A549 (cell line): ENCODE results near the gene DPP10. TPM values are rescaled to one million over a fixed set of nuclear protein-coding genes. Genes with fewer than 3 reads are reported as not detected.

ENCODE experiments used
- ATAC-seq, 2 experiments: fragments of 200-7000 bp in 1 of 2; fragments of >200 bp in 1 of 2; cut with Nextera tagmentation in 1 of 2; cut with Tn5 transposase in 1 of 2; 3 replicates each; pipeline versions ENCODE4 v1.8.0 to v1.9.1; 2018 to 2020; ENCODE audit warnings: mild to moderate bottlenecking in 1 of 2, moderate library complexity in 1 of 2
- CTCF ChIA-PET: fragments of 300-600 bp; sonication (Branson Sonifier 250); formaldehyde crosslinking; extraction: SDS; loops from one replicate; lab custom pipeline; 2021; ENCODE audit warnings: antibody characterized with exemption, inconsistent platforms; lab: Yijun Ruan, JAX
- POLR2A ChIA-PET: fragments of 350-600 bp; formaldehyde crosslinking; extraction: SDS; loops from one replicate; lab custom pipeline; 2021; ENCODE audit warnings: antibody characterized with exemption, inconsistent platforms; lab: Yijun Ruan, JAX
- DNase-seq, 2 experiments: peaks; one replicate each; pipeline versions ENCODE4 v3.0.0 to v3.0.0-alpha.2; 2011 to 2016; ENCODE audit warnings: low read depth in 1 of 2, low spot score in 1 of 2
- FAIRE-seq: peaks from 2 replicates; lab custom pipeline; 2011; peaks lifted over from hg19 to GRCh38; lab: Jason Lieb, UNC
- H3K27ac ChIP-seq, 2 experiments: fragments of >200 bp; sonication (Bioruptor Twin); formaldehyde crosslinking; 3 replicates each; pipeline ENCODE4 v1.5.1; 2016 to 2017
- H3K4me1 ChIP-seq: fragments of >200 bp; sonication (Bioruptor Twin); formaldehyde crosslinking; 3 replicates; pipeline ENCODE4 v1.6.1; 2016
- H3K4me2 ChIP-seq: fragments of >200 bp; sonication (Bioruptor Twin); formaldehyde crosslinking; 3 replicates; pipeline ENCODE4 v1.6.1; 2016
- H3K4me3 ChIP-seq: fragments of >200 bp; sonication (Bioruptor Twin); formaldehyde crosslinking; 3 replicates; pipeline ENCODE4 v1.5.1; 2016
- H3K9me3 ChIP-seq: fragments of >200 bp; sonication (Bioruptor Twin); formaldehyde crosslinking; 3 replicates; pipeline ENCODE4 v1.6.1; 2016
- CBX2 ChIP-seq: fragments of 200-600 bp; sonication (generic); IDR thresholded peaks from 2 replicates; pipeline ENCODE4 v1.6.1; 2016; ENCODE audit warnings: low read depth, mild to moderate bottlenecking, borderline replicate concordance
- CEBPB ChIP-seq, 2 experiments: fragments of >200 bp in 1 of 2; sonication (Bioruptor Twin) in 1 of 2; formaldehyde crosslinking in 1 of 2; IDR thresholded peaks; 2 replicates each; pipeline ENCODE4 v1.6.1; 2012 to 2016
- CHD4 ChIP-seq: fragments of 200-600 bp; sonication (generic); IDR thresholded peaks from 2 replicates; pipeline ENCODE4 v1.6.1; 2016; ENCODE audit warnings: antibody characterized with exemption, mild to moderate bottlenecking, borderline replicate concordance
- FOSB ChIP-seq: fragments of 250-450 bp; sonication (Bioruptor Pico); IDR thresholded peaks from 2 replicates; pipeline ENCODE4 v1.5.0; 2020; ENCODE audit warnings: mild to moderate bottlenecking, moderate library complexity
- FOXS1 ChIP-seq: fragments of 250-450 bp; sonication (Bioruptor Pico); IDR thresholded peaks from 2 replicates; pipeline ENCODE4 v1.5.0; 2020; ENCODE audit warnings: mild to moderate bottlenecking, moderate library complexity
- HEYL ChIP-seq: fragments of 250-450 bp; sonication (Bioruptor Pico); IDR thresholded peaks from 2 replicates; pipeline ENCODE4 v1.8.0; 2021; ENCODE audit warnings: mild to moderate bottlenecking, moderate library complexity
- HOXB5 ChIP-seq: fragments of 250-450 bp; sonication (Bioruptor Pico); IDR thresholded peaks from 2 replicates; pipeline ENCODE4 v1.5.0; 2020; ENCODE audit warnings: mild to moderate bottlenecking, moderate library complexity
- JUN ChIP-seq, 2 experiments: fragments of >200 bp; sonication (Bioruptor Twin); formaldehyde crosslinking; IDR thresholded peaks; 2 replicates in 1 of 2; 3 replicates in 1 of 2; pipeline ENCODE4 v1.6.1; 2016 to 2017
- JUNB ChIP-seq: fragments of >200 bp; sonication (Bioruptor Twin); formaldehyde crosslinking; IDR thresholded peaks from 2 replicates; pipeline ENCODE4 v1.6.1; 2016
- KDM1A ChIP-seq: fragments of 200-600 bp; sonication (generic); IDR thresholded peaks from 2 replicates; pipeline ENCODE4 v1.6.1; 2016; ENCODE audit warnings: low read depth, mild to moderate bottlenecking
- NFE2L2 ChIP-seq: fragments of 150-350 bp; conservative IDR thresholded peaks from 2 replicates; pipeline ENCODE4 v1.6.1; 2014; ENCODE audit warnings: low read length
- RAD21 ChIP-seq, 2 experiments: fragments of >200 bp in 1 of 2; sonication (Bioruptor Twin) in 1 of 2; formaldehyde crosslinking in 1 of 2; IDR thresholded peaks in 1 of 2; conservative IDR thresholded peaks in 1 of 2; 2 replicates in 1 of 2; 3 replicates in 1 of 2; pipeline ENCODE4 v1.6.1; 2012 to 2018; ENCODE audit warnings: inconsistent platforms in 1 of 2
- RNF2 ChIP-seq: fragments of 200-600 bp; sonication (generic); IDR thresholded peaks from 2 replicates; pipeline ENCODE4 v1.6.1; 2016; ENCODE audit warnings: low read depth, mild to moderate bottlenecking, antibody characterized with exemption, moderate library complexity, borderline replicate concordance
- SMC3 ChIP-seq: fragments of >200 bp; sonication (Bioruptor Twin); formaldehyde crosslinking; IDR thresholded peaks from 3 replicates; pipeline ENCODE4 v1.6.1; 2018; ENCODE audit warnings: inconsistent platforms
- ZFP36 ChIP-seq: fragments of 450-650 bp; IDR thresholded peaks from 2 replicates; pipeline ENCODE4 v1.6.1; 2014; ENCODE audit warnings: borderline replicate concordance; ENCODE audit not compliant: partially characterized antibody
- WGBS: methylation state at CpG from one replicate; pipeline ENCODE4 v1.1.6; 2017; ENCODE audit errors: missing lambda C conversion rate; 5-methylcytosine and 5-hydroxymethylcytosine counted together
- polyA plus RNA-seq, 4 experiments: library from polyadenylated mRNA; depleted of rRNA in 3 of 4; stranded (reverse); fragments of >200 nt; fragmentation: RNase III in 1 of 4; extraction: RNeasy Plus Mini Kit Qiagen cat#74134 plus additional on column Dnase treatment in 1 of 4; gene quantifications; 2 replicates in 3 of 4; 3 replicates in 1 of 4; pipeline ENCODE4 v1.2.3, GENCODE V29; 2011 to 2017
- TF ChIP-seq, protein P1 (sequence below): fragments of 450-650 bp; IDR thresholded peaks from 2 replicates; pipeline ENCODE4 v1.6.1; 2014; ENCODE audit warnings: antibody characterized with exemption
- TF ChIP-seq, protein P2 (sequence below): fragments of 250-450 bp; sonication (Bioruptor Pico); IDR thresholded peaks from 2 replicates; pipeline ENCODE4 v1.5.0; 2020; ENCODE audit warnings: low read depth, mild to moderate bottlenecking, moderate library complexity
- TF ChIP-seq, protein P3 (sequence below): IDR thresholded peaks from 2 replicates; pipeline ENCODE4 v1.6.1; 2012
- TF ChIP-seq, protein P4 (sequence below): IDR thresholded peaks from 2 replicates; pipeline ENCODE4 v1.6.1; 2012

DPP10 gene
- polyA plus RNA-seq, 2 of the 4 experiments (the other 2 are of a cell fraction) = not detected

DNA sequence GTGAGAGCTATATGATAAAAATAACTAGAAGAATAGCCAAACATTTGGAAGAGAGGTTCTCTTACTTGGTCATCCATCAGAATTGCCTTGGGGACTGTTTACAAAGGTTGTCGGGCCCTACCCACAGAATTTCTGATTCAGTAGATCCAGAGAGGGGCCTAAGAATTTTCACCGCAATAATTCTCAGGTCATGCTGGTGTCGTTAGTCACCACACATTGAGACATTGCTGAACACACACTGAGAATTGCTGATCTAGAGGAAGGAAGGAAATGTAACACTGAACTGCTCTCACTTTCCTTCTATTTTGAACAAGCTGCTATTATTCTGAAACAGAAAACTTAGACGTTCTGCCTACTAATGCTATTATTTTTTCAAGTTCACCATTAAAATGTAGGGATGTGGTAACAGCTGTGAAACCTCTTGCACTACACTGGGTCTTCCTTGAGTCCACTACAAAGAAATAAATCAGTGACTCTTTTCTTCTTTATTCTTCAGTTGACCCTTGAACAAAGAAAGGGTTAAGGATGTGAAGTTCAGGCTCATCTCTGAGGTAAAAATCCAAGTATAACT lies 491.3 kb downstream of the DPP10 start:
- no peaks in the 10 kb centered on the region for H3K9me3 ChIP-seq
- CTCF ChIA-PET = no interaction called here
- no peak overlapping the region for H3K27ac ChIP-seq
- H3K4me3 ChIP-seq = no peak overlapping the region
- FAIRE-seq = no peak
- H3K4me1 ChIP-seq = no peaks in the 10 kb centered on the region
- no peak overlapping the region for H3K4me2 ChIP-seq
- POLR2A ChIA-PET = no interaction called here
- 24% methylated on average over 4 of the region's 4 CpGs for WGBS
- ATAC-seq = no peak
- TF ChIP-seq, protein P1, sequence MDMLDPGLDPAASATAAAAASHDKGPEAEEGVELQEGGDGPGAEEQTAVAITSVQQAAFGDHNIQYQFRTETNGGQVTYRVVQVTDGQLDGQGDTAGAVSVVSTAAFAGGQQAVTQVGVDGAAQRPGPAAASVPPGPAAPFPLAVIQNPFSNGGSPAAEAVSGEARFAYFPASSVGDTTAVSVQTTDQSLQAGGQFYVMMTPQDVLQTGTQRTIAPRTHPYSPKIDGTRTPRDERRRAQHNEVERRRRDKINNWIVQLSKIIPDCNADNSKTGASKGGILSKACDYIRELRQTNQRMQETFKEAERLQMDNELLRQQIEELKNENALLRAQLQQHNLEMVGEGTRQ = no peak
- TF ChIP-seq ZFP36 (no peak), RAD21 (conservative IDR thresholded peaks at IDR 0.05 in 1 of 2, IDR thresholded peaks at IDR 0.05 in 1 of 2) (no peak), HEYL (no peak)
- DNase-seq = no peak

DNA sequence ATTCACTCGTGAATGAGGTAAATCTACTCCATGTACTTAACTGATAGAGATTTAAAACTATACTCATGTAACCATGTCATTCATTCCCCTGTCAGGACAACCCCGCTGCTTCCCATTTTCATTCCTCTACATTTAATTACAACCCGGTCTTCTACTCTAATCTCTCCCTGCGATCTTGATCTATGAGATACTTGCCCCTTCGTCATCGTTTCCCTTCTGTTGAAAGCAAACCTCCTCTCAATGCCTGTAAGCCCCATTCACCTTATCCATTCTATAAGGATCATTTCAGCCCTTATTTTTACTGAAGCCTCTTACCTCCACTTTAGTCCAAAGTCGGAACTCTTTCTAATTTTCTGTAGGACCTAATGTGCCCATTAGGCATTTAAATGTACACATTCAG lies 492.6 kb downstream of the DPP10 start:
- H3K4me3 ChIP-seq = no peak overlapping the region
- POLR2A ChIA-PET = no interaction called here
- CTCF ChIA-PET = no interaction called here
- H3K9me3 ChIP-seq = no peaks in the 10 kb centered on the region
- ATAC-seq (no peak), DNase-seq (no peak), FAIRE-seq (no peak)
- 28% methylated on average over 7 of the region's 7 CpGs for WGBS
- TF ChIP-seq CEBPB (IDR thresholded peaks at IDR 0.05) (no peak), FOXS1 (CRISPR knock-in tag) (no peak), CHD4 (no peak)
- no peak overlapping the region for H3K27ac ChIP-seq
- no peak overlapping the region for H3K4me2 ChIP-seq
- no peaks in the 10 kb centered on the region for H3K4me1 ChIP-seq

DNA sequence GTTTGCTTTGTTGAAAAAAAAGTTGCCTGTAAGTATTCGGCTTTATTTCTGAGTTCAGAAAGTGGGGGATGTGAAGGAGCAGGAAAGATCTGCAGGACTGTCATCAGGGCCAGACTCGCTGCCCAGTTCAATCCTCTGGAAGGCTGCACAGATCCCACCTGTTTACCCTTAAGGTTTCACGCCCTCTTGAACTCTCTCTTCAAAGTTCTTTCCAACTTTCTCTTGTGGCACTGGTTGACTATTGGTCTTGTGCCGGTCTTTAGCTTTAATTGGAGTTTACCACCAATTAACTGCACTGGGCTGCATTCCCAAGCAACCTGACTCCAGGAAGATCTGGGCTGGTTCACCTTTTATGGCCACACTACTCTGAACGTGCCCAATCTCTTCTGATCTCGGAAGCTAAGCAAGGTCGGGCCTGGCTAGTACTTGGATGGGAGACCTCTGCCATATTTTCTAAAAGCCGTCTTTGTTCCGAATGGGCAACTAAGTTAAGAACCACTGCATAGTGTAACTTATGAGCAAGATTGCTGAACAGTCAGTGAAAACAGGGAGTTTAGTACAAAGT lies 495.0 kb downstream of the DPP10 start:
- TF ChIP-seq, protein P2, sequence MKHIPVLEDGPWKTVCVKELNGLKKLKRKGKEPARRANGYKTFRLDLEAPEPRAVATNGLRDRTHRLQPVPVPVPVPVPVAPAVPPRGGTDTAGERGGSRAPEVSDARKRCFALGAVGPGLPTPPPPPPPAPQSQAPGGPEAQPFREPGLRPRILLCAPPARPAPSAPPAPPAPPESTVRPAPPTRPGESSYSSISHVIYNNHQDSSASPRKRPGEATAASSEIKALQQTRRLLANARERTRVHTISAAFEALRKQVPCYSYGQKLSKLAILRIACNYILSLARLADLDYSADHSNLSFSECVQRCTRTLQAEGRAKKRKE (CRISPR knock-in tag) = no peak
- TF ChIP-seq, protein P3, sequence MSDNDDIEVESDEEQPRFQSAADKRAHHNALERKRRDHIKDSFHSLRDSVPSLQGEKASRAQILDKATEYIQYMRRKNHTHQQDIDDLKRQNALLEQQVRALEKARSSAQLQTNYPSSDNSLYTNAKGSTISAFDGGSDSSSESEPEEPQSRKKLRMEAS = no peak
- no peak for TF ChIP-seq KDM1A
- TF ChIP-seq NFE2L2 = no peak
- no peak for TF ChIP-seq JUNB
- TF ChIP-seq HEYL = no peak
- POLR2A ChIA-PET = no interaction called here
- Histone ChIP-seq H3K9me3 (no peaks in the 10 kb centered on the region), H3K4me1 (no peaks in the 10 kb centered on the region), H3K4me2 (no peak overlapping the region), H3K4me3 (no peak overlapping the region), H3K27ac (no peak overlapping the region)
- DNase-seq (no peak), FAIRE-seq (no peak), ATAC-seq (no peak)
- 24% methylated on average over 9 of the region's 9 CpGs for WGBS
- CTCF ChIA-PET = no interaction called here

DNA sequence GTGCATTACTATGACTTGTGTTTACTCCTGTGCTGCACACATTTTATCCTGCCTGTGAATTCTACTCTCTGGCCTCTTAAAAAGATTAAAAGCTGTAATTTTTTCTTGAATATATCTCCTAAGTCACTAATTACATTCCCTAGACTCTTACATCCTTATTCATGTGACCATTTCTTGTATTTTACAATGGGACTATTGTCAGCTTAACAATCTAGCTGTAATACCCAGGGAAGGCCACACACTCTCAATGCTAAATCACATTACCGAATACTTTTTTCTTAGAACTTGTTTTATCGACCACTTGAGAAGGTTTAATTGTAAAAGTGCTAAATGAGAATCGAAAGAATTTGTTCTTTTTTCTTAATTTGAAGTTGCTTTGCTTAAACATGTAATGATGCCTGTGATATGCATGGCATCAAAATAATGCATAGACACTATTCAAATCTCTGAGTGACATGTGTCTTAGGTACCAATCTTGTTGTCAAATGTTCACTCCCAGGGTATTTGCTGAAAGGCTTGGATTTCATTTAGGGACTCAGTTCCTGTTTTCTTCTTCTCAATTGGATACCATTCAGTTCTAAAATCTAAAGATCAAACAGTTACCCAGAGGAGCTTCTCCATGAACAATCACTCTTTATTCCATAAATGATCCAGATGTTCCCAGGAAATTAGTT lies 498.5 kb downstream of the DPP10 start:
- TF ChIP-seq FOSB (CRISPR knock-in tag) (no peak), RAD21 (conservative IDR thresholded peaks at IDR 0.05 in 1 of 2, IDR thresholded peaks at IDR 0.05 in 1 of 2) (no peak), CBX2 (no peak), JUN (IDR thresholded peaks at IDR 0.05) (no peak), RNF2 (no peak), SMC3 (no peak), ZFP36 (no peak), HOXB5 (no peak), NFE2L2 (no peak)
- TF ChIP-seq, protein P4, sequence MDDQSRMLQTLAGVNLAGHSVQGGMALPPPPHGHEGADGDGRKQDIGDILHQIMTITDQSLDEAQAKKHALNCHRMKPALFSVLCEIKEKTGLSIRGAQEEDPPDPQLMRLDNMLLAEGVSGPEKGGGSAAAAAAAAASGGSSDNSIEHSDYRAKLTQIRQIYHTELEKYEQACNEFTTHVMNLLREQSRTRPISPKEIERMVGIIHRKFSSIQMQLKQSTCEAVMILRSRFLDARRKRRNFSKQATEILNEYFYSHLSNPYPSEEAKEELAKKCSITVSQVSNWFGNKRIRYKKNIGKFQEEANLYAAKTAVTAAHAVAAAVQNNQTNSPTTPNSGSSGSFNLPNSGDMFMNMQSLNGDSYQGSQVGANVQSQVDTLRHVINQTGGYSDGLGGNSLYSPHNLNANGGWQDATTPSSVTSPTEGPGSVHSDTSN = no peak
- no peak for DNase-seq
- Histone ChIP-seq H3K27ac (no peak overlapping the region), H3K4me3 (no peak overlapping the region), H3K9me3 (no peaks in the 10 kb centered on the region), H3K4me1 (no peaks in the 10 kb centered on the region), H3K4me2 (no peak overlapping the region)
- CTCF ChIA-PET = no interaction called here
- no peak for FAIRE-seq
- ATAC-seq = no peak
- 0% methylated on average over 3 of the region's 3 CpGs for WGBS
- POLR2A ChIA-PET = no interaction called here
